ENCODE results near the gene FAM131B. TPM values are rescaled to one million over a fixed set of nuclear protein-coding genes. Genes with fewer than 3 reads are reported as not detected.

The FAM131B gene
- total and polyA plus RNA-seq, 12 donors, result 0.10 to 1.7 (median 0.36) TPM

- H3K4me3 ChIP-seq, result peak overlapping the region in 1 of 4 donors; percentile 65
- H3K36me3 ChIP-seq (replicated peaks in 1 of 2), result no peaks in the 10 kb centered on the region
- peaks cover 8 to 15% of the 10 kb centered on the region in 2 donors for H3K4me1 ChIP-seq (replicated peaks in 1 of 2)
- no peaks in the 10 kb centered on the region for H3K9me3 ChIP-seq (replicated peaks in 1 of 3)
- TF ChIP-seq POLR2A (IDR thresholded peaks at IDR 0.05), result no peak
- no peak for TF ChIP-seq CTCF (IDR thresholded peaks at IDR 0.05)
- no peak for DNase-seq
- no peak overlapping the region for H3K27ac ChIP-seq
- intact Hi-C loops (cut with DNase I), result no loop called here
- peaks cover 17% of the 10 kb centered on the region for H3K27me3 ChIP-seq
- 3 to 7% (median 3%) methylated on average over 25 to 46 of the region's 46 CpGs for whole genome bisulfite sequencing, 4 donors
These were observed 872 bp downstream of the FAM131B start for GRCh38 chr7:143361552-143362130.

DNA sequence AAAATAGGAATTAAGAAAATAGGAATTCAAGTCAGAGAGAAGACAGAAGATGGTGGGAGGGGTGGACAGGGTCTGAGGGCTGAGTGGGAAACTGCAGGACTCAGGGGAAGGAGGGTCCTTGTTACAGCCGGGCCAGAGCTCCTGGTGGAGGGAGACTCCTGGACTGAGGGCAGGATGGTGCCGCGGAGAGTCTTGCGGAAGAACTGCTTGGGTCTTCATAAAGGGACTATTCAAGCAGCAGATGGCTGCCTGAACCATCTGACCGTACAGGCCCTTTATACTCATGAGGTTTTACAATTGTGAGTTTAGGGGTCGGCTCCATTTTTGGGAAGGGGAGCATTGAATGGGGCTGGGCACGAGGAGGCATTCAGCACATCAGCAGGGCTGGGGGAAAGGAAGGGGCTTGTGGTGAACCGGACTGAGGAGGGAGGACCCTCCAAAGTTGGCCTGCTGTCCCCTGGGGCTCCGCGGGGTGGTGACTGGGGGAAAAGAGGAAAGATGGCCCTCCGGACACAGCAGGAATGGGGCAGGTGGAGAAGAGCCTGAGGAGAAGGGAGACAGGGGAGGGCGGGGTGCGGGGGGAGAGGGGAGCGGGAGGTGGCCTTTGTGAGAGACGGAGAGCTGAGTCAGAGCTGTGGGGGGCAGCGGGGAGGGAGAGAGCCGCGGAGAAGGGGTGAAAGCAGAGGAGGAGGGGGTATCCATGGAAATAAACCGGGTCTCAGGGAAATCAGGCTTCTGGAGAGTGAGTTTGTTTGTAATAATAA is 1.5 kb downstream of the FAM131B start:
- Histone ChIP-seq H3K36me3 (replicated peaks in 1 of 2) (no peaks in the 10 kb centered on the region), H3K4me1 (replicated peaks in 1 of 2) (peaks cover 8 to 15% of the 10 kb centered on the region in 2 donors), H3K9me3 (replicated peaks in 1 of 3) (no peaks in the 10 kb centered on the region), H3K27ac (no peak overlapping the region), H3K4me3 (no peak overlapping the region), H3K27me3 (peaks cover 17% of the 10 kb centered on the region)
- 37 to 52% (median 40%) methylated on average over 18 to 19 of the region's 19 CpGs for WGBS, 4 donors
- intact Hi-C loops (cut with DNase I), result no loop called here
- DNase-seq, result no peak
- TF ChIP-seq CTCF (IDR thresholded peaks at IDR 0.05) (no peak), POLR2A (IDR thresholded peaks at IDR 0.05) (no peak)

- 70 to 79% (median 75%) methylated on average over 11 of the region's 11 CpGs for WGBS, 4 donors
- peaks cover 8 to 15% of the 10 kb centered on the region in 2 donors for H3K4me1 ChIP-seq (replicated peaks in 1 of 2)
- TF ChIP-seq POLR2A (IDR thresholded peaks at IDR 0.05) (no peak), CTCF (IDR thresholded peaks at IDR 0.05) (no peak)
- intact Hi-C loops (cut with DNase I), result no loop called here
- no peaks in the 10 kb centered on the region for H3K36me3 ChIP-seq (replicated peaks in 1 of 2)
- H3K9me3 ChIP-seq (replicated peaks in 1 of 3), result no peaks in the 10 kb centered on the region
- H3K27ac ChIP-seq, result no peak overlapping the region
- H3K4me3 ChIP-seq, result no peak overlapping the region
- DNase-seq, result no peak
- peaks cover 17% of the 10 kb centered on the region for H3K27me3 ChIP-seq
These were observed 2.7 kb downstream of the FAM131B start for GRCh38 chr7:143359771-143360353.

DNA sequence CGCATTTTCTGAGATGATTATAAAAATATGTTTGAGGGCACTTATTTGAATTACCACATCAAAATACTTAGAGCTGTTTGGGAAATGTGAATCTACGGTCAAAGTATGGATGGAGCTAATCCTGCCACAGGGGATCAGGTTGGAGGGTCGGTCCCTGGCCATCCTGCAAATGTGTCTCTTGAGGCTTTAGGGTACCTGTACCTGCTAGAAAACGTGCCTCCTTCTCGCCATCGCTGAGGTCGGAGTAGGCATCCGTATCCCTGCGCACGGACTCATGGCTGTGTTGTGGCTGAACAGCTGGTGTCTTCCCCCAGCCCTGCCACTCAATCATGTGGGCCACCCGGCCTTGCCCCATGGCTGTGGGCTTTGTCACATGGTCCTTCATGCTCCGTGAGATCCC is 3.9 kb downstream of the FAM131B start:
- no peak overlapping the region for H3K4me3 ChIP-seq
- no peak for TF ChIP-seq POLR2A (IDR thresholded peaks at IDR 0.05)
- TF ChIP-seq CTCF (IDR thresholded peaks at IDR 0.05), result no peak
- no peaks in the 10 kb centered on the region for H3K9me3 ChIP-seq (replicated peaks in 1 of 3)
- H3K36me3 ChIP-seq (replicated peaks in 1 of 2), result no peaks in the 10 kb centered on the region
- no peak overlapping the region for H3K27ac ChIP-seq
- peaks cover 8 to 15% of the 10 kb centered on the region in 2 donors for H3K4me1 ChIP-seq (replicated peaks in 1 of 2)
- intact Hi-C loops (cut with DNase I), result no loop called here
- WGBS, 4 donors, result 80 to 90% (median 84%) methylated on average over 11 to 12 of the region's 12 CpGs
- DNase-seq, result no peak
- peaks cover 17% of the 10 kb centered on the region for H3K27me3 ChIP-seq

All from adrenal gland (tissue), 12 donors.